Keratinocyte (primary cell): ENCODE results near the gene STON2. TPM values are rescaled to one million over a fixed set of nuclear protein-coding genes. Genes with fewer than 3 reads are reported as not detected.
A peak's percentile ranks its signal among the peaks of the same experiment; 100 is the strongest.

Experiments
- DNase-seq: peaks from one replicate; pipeline ENCODE4 v3.0.0-alpha.2; 2011; ENCODE audit warnings: low read depth, missing footprints, low spot score
- FAIRE-seq: peaks from 2 replicates; lab custom pipeline; 2011; peaks lifted over from hg19 to GRCh38; lab: Jason Lieb, UNC
- H2AFZ ChIP-seq: 2 replicates; pipeline ENCODE4 v1.6.0; 2012; ENCODE audit warnings: low read length, control low read depth, inconsistent platforms; ENCODE audit not compliant: control insufficient read depth
- H3K27ac ChIP-seq: 2 replicates; pipeline ENCODE4 v1.5.1; 2011; ENCODE audit warnings: low read length; ENCODE audit not compliant: control insufficient read depth, insufficient read depth
- H3K27me3 ChIP-seq: 3 replicates; pipeline ENCODE4 v1.6.0; 2011; ENCODE audit warnings: low read length; ENCODE audit not compliant: control insufficient read depth, insufficient read depth; ENCODE audit errors: extremely low read depth
- H3K36me3 ChIP-seq, 2 experiments: 2 replicates in 1 of 2; 3 replicates in 1 of 2; pipeline ENCODE4 v1.5.1; 2011; ENCODE audit warnings: low read length in 2 of 2, mild to moderate bottlenecking in 1 of 2; ENCODE audit not compliant: control insufficient read depth in 2 of 2, insufficient read depth in 2 of 2; ENCODE audit errors: extremely low read depth in 1 of 2
- H3K4me1 ChIP-seq: 3 replicates; pipeline ENCODE4 v1.5.1; 2011; ENCODE audit warnings: low read length; ENCODE audit not compliant: control insufficient read depth, insufficient read depth; ENCODE audit errors: extremely low read depth
- H3K4me2 ChIP-seq: 3 replicates; pipeline ENCODE4 v1.6.0; 2011; ENCODE audit warnings: low read depth, low read length; ENCODE audit not compliant: control insufficient read depth, insufficient read depth; ENCODE audit errors: extremely low read depth
- H3K4me3 ChIP-seq, 3 experiments: fragments of 200-600 bp in 1 of 3; sonication (generic) in 1 of 3; 2 replicates in 2 of 3; 3 replicates in 1 of 3; pipeline ENCODE4 v1.5.1; 2011 to 2016; ENCODE audit warnings: low read length in 3 of 3, mild to moderate bottlenecking in 3 of 3, control low read depth in 2 of 3, inconsistent platforms in 1 of 3, low read depth in 1 of 3, mixed read lengths in 1 of 3, mixed run types in 1 of 3, moderate library complexity in 1 of 3; ENCODE audit not compliant: control insufficient read depth in 2 of 3, insufficient read depth in 2 of 3; ENCODE audit errors: extremely low read depth in 1 of 3
- H3K79me2 ChIP-seq: 2 replicates; pipeline ENCODE4 v1.6.0; 2012; ENCODE audit warnings: low read length; ENCODE audit not compliant: control insufficient read depth, insufficient read depth
- H3K9ac ChIP-seq: 3 replicates; pipeline ENCODE4 v1.6.0; 2011; ENCODE audit warnings: low read length; ENCODE audit not compliant: control insufficient read depth, insufficient read depth; ENCODE audit errors: extremely low read depth
- H3K9me1 ChIP-seq: 3 replicates; pipeline ENCODE4 v1.6.0; 2011; ENCODE audit warnings: low read length; ENCODE audit not compliant: control insufficient read depth, insufficient read depth; ENCODE audit errors: extremely low read depth
- H3K9me3 ChIP-seq: 2 replicates; pipeline ENCODE4 v1.5.1; 2012; ENCODE audit warnings: low read depth, low read length; ENCODE audit not compliant: control insufficient read depth
- H4K20me1 ChIP-seq: 3 replicates; pipeline ENCODE4 v1.6.0; 2011; ENCODE audit warnings: low read length; ENCODE audit not compliant: control insufficient read depth, insufficient read depth; ENCODE audit errors: extremely low read depth
- EZH2 ChIP-seq: IDR thresholded peaks from one replicate; pipeline ENCODE4 v1.6.1; 2012; ENCODE audit warnings: inconsistent platforms, mild to moderate bottlenecking, low read length, moderate library complexity
- dilution Hi-C: fragments of 300-500 bp; cut with MboI; formaldehyde crosslinking; loops from one replicate; pipeline ENCODE4 v1.7.0; 2020; ENCODE audit warnings: low sequenced_read_pairs; ENCODE audit not compliant: extremely low pct_ligation_motif_present
- polyA plus RNA-seq, 5 experiments: library from polyadenylated mRNA; depleted of rRNA in 3 of 5; stranded (reverse) in 3 of 5; stranded (forward) in 1 of 5; unstranded in 1 of 5; fragments of >200 nt; gene quantifications; 1 replicate in 1 of 5; 2 replicates in 3 of 5; 3 replicates in 1 of 5; pipeline versions ENCODE4 v1.2.1 to v1.2.3, GENCODE V29; 2011 to 2012; ENCODE audit warnings: missing spikeins in 2 of 5, low read depth in 1 of 5, low replicate concordance in 1 of 5
- TF ChIP-seq, protein P1 (sequence below), 3 experiments: IDR thresholded peaks in 1 of 3; conservative IDR thresholded peaks in 1 of 3; optimal IDR thresholded peaks in 1 of 3; 2 replicates in 2 of 3; 3 replicates in 1 of 3; pipeline versions ENCODE3 to v1.5.1; 2011; ENCODE audit warnings: low read length in 3 of 3, mild to moderate bottlenecking in 3 of 3, moderate library complexity in 2 of 3, control low read depth in 1 of 3, inconsistent platforms in 1 of 3; ENCODE audit not compliant: insufficient read depth in 2 of 3; ENCODE audit errors: extremely low read depth in 1 of 3

Gene STON2
- polyA plus RNA-seq, 1 donor (not counting 4 experiments of a cell fraction or from before 2014, with no cell fraction given) = 82.3 TPM

GRCh38 chr14:81408595-81408994 is 8.5 kb upstream of the STON2 start:
- dilution Hi-C loops = no loop called here
- H3K4me2 ChIP-seq = no peak overlapping the region
- no peaks in the 10 kb centered on the region for H3K4me1 ChIP-seq
- no peak overlapping the region for H3K4me3 ChIP-seq
- H4K20me1 ChIP-seq = peaks cover 3% of the 10 kb centered on the region
- peaks cover 2% of the 10 kb centered on the region for H3K79me2 ChIP-seq
- no peaks in the 10 kb centered on the region for H3K9me3 ChIP-seq
- no peaks in the 10 kb centered on the region for H3K27me3 ChIP-seq
- no peaks in the 10 kb centered on the region for H3K9me1 ChIP-seq
- DNase-seq (no peak), FAIRE-seq (peak; percentile 20)
- H2AFZ ChIP-seq = no peak overlapping the region
- no peak overlapping the region for H3K27ac ChIP-seq
- H3K36me3 ChIP-seq = no peaks in the 10 kb centered on the region
- TF ChIP-seq EZH2 = no peak
- TF ChIP-seq, protein P1, sequence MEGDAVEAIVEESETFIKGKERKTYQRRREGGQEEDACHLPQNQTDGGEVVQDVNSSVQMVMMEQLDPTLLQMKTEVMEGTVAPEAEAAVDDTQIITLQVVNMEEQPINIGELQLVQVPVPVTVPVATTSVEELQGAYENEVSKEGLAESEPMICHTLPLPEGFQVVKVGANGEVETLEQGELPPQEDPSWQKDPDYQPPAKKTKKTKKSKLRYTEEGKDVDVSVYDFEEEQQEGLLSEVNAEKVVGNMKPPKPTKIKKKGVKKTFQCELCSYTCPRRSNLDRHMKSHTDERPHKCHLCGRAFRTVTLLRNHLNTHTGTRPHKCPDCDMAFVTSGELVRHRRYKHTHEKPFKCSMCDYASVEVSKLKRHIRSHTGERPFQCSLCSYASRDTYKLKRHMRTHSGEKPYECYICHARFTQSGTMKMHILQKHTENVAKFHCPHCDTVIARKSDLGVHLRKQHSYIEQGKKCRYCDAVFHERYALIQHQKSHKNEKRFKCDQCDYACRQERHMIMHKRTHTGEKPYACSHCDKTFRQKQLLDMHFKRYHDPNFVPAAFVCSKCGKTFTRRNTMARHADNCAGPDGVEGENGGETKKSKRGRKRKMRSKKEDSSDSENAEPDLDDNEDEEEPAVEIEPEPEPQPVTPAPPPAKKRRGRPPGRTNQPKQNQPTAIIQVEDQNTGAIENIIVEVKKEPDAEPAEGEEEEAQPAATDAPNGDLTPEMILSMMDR (optimal IDR thresholded peaks at IDR 0.05 in 1 of 3, IDR thresholded peaks at IDR 0.05 in 1 of 3, conservative IDR thresholded peaks at IDR 0.05 in 1 of 3; ENCODE audit: extremely low read depth in 1 of 3, insufficient read depth in 2 of 3, low read length in 3 of 3) = no peak
- H3K9ac ChIP-seq = no peak overlapping the region

- no peak overlapping the region for H2AFZ ChIP-seq
- no peaks in the 10 kb centered on the region for H3K9me3 ChIP-seq
- H4K20me1 ChIP-seq = peaks cover 3% of the 10 kb centered on the region
- no peaks in the 10 kb centered on the region for H3K27me3 ChIP-seq
- TF ChIP-seq EZH2 = no peak
- TF ChIP-seq, protein P1 (optimal IDR thresholded peaks at IDR 0.05 in 1 of 3, IDR thresholded peaks at IDR 0.05 in 1 of 3, conservative IDR thresholded peaks at IDR 0.05 in 1 of 3; ENCODE audit: extremely low read depth in 1 of 3, insufficient read depth in 2 of 3, low read length in 3 of 3) = no peak
- dilution Hi-C loops = no loop called here
- H3K4me2 ChIP-seq = no peak overlapping the region
- H3K4me3 ChIP-seq = no peak overlapping the region
- FAIRE-seq (no peak), DNase-seq (no peak)
- no peak overlapping the region for H3K27ac ChIP-seq
- no peaks in the 10 kb centered on the region for H3K9me1 ChIP-seq
- peaks cover 8% of the 10 kb centered on the region for H3K4me1 ChIP-seq
- H3K9ac ChIP-seq = no peak overlapping the region
- peaks cover 2% of the 10 kb centered on the region for H3K79me2 ChIP-seq
- H3K36me3 ChIP-seq = no peaks in the 10 kb centered on the region
Measured at GRCh38 chr14:81406863-81407262, 6.7 kb upstream of the STON2 start.
